Left ventricle myocardium inferior (tissue), 1 donor: ENCODE measurements around the gene FBXW8. TPM values are rescaled to one million over a fixed set of nuclear protein-coding genes. Genes with fewer than 3 reads are reported as not detected.

Experiments used
- DNase-seq: peaks from one replicate; pipeline ENCODE4 v3.0.0-alpha.2; 2020
- H3K27ac ChIP-seq: fragments of 200-600 bp; replicated peaks from 2 replicates; pipeline ENCODE4 v1.8.0; 2021
- H3K27me3 ChIP-seq: fragments of 200-600 bp; 2 replicates; pipeline ENCODE4 v1.8.0; 2021; ENCODE audit warnings: low read depth
- H3K36me3 ChIP-seq: fragments of 200-600 bp; 2 replicates; pipeline ENCODE4 v1.8.0; 2021
- H3K4me1 ChIP-seq: fragments of 200-600 bp; 2 replicates; pipeline ENCODE4 v1.8.0; 2021
- H3K4me3 ChIP-seq: fragments of 200-600 bp; 2 replicates; pipeline ENCODE4 v1.8.0; 2021; ENCODE audit warnings: mild to moderate bottlenecking, moderate library complexity
- H3K9me3 ChIP-seq: fragments of 200-600 bp; replicated peaks from 2 replicates; pipeline ENCODE4 v1.8.0; 2021
- CTCF ChIP-seq: fragments of 200-600 bp; IDR thresholded peaks from 2 replicates; pipeline ENCODE4 v1.8.0; 2021; ENCODE audit warnings: antibody characterized with exemption, mild to moderate bottlenecking, borderline replicate concordance
- intact Hi-C: fragments of 100-400 bp; cut with micrococcal nuclease; formaldehyde crosslinking; loops from one replicate; pipeline ENCODE4 v1.11.0; 2022
- total RNA-seq: library from RNA; stranded (reverse); fragmentation: NEBNext Ultra II Directional; extraction: Animal tissue kit (Norgen Biotek cat#: 25700); gene quantifications from one replicate; pipeline ENCODE4 v1.2.1, GENCODE V29; 2021
- donor health status: DM: no; HTN: yes; CAD: no; lungs with severe emphysema.

FBXW8 gene
- total RNA-seq, 1 donor from 2014 or later = 8.5 TPM

- no peak for TF ChIP-seq CTCF
Measured at GRCh38 chr12:116867523-116867922, 43.2 kb upstream of the FBXW8 start.

GRCh38 chr12:116870306-116870705 lies 40.4 kb upstream of the FBXW8 start:
- H3K36me3 ChIP-seq = no peaks in the 10 kb centered on the region
- H3K27me3 ChIP-seq = peaks cover 48% of the 10 kb centered on the region
- H3K4me1 ChIP-seq = no peaks in the 10 kb centered on the region
- H3K4me3 ChIP-seq = no peak overlapping the region
- H3K9me3 ChIP-seq = peaks cover 10% of the 10 kb centered on the region
- no peak for TF ChIP-seq CTCF
- no peak overlapping the region for H3K27ac ChIP-seq
- no peak for DNase-seq
- intact Hi-C loops = no loop called here

More at GRCh38 chr12:116867523-116867922, 43.2 kb upstream of the FBXW8 start:
- no peak overlapping the region for H3K4me3 ChIP-seq
- H3K27ac ChIP-seq = no peak overlapping the region
- H3K36me3 ChIP-seq = no peaks in the 10 kb centered on the region
- peaks cover 37% of the 10 kb centered on the region for H3K27me3 ChIP-seq
- no peak for DNase-seq
- no peaks in the 10 kb centered on the region for H3K9me3 ChIP-seq
- no peaks in the 10 kb centered on the region for H3K4me1 ChIP-seq
- intact Hi-C loops = no loop called here

- H3K27ac ChIP-seq = no peak overlapping the region
- intact Hi-C loops = no loop called here
- H3K27me3 ChIP-seq = peaks cover 80% of the 10 kb centered on the region
Measured at GRCh38 chr12:116874324-116874995, 36.3 kb upstream of the FBXW8 start.

GRCh38 chr12:116876151-116876869 lies 34.4 kb upstream of the FBXW8 start:
- intact Hi-C loops = no loop called here
- DNase-seq = no peak
- Histone ChIP-seq H3K27me3 (peaks cover 96% of the 10 kb centered on the region), H3K36me3 (no peaks in the 10 kb centered on the region), H3K27ac (no peak overlapping the region), H3K9me3 (peaks cover 10% of the 10 kb centered on the region), H3K4me3 (no peak overlapping the region), H3K4me1 (peaks cover 30% of the 10 kb centered on the region)
- TF ChIP-seq CTCF = no peak

More at GRCh38 chr12:116874324-116874995, 36.3 kb upstream of the FBXW8 start:
- Histone ChIP-seq H3K4me1 (peaks cover 14% of the 10 kb centered on the region), H3K4me3 (no peak overlapping the region), H3K9me3 (peaks cover 10% of the 10 kb centered on the region), H3K36me3 (no peaks in the 10 kb centered on the region)
- no peak for TF ChIP-seq CTCF
- no peak for DNase-seq

GRCh38 chr12:116878567-116879508 lies 31.9 kb upstream of the FBXW8 start:
- H3K4me1 ChIP-seq = peaks cover 44% of the 10 kb centered on the region
- peaks cover 10% of the 10 kb centered on the region for H3K9me3 ChIP-seq
- intact Hi-C loops = no loop called here
- no peak for DNase-seq
- H3K27me3 ChIP-seq = peaks cover 97% of the 10 kb centered on the region
- TF ChIP-seq CTCF = no peak
- no peaks in the 10 kb centered on the region for H3K36me3 ChIP-seq
- H3K4me3 ChIP-seq = peak overlapping the region; percentile 63
- H3K27ac ChIP-seq = no peak overlapping the region
